ENCODE data around the gene FATE1.

Gene FATE1

GRCh38 chrX:151753313-151754046, 37.6 kb downstream of the FATE1 start:
- TF ChIP-seq EZH2 (IDR thresholded peaks at IDR 0.05; ENCODE audit: borderline replicate concordance, low read depth, low read length, severe bottlenecking) (no peak), CTCF (IDR thresholded peaks at IDR 0.05; ENCODE audit: borderline replicate concordance, extremely low read depth, low read length, poor library complexity, severe bottlenecking) (no peak)
- no peaks in the 10 kb centered on the region for H3K9me3 ChIP-seq (ENCODE audit: insufficient read depth, low read length, severe bottlenecking)
- no peak overlapping the region for H2AFZ ChIP-seq (ENCODE audit: low read depth, low read length)
- no peak overlapping the region for H3K27ac ChIP-seq (ENCODE audit: low read length)
- no peaks in the 10 kb centered on the region for H4K20me1 ChIP-seq (ENCODE audit: insufficient read depth, low read length)
- no peak overlapping the region for H3K9ac ChIP-seq (ENCODE audit: low read depth, low read length)
- no peaks in the 10 kb centered on the region for H3K36me3 ChIP-seq (ENCODE audit: insufficient read depth, low read length)
- DNase-seq = no peak
- no peak overlapping the region for H3K4me3 ChIP-seq (ENCODE audit: low read depth in 1 of 2, low read length in 2 of 2)
- no peaks in the 10 kb centered on the region for H3K27me3 ChIP-seq (ENCODE audit: insufficient read depth, low read length, poor library complexity)
- no peaks in the 10 kb centered on the region for H3K4me1 ChIP-seq (ENCODE audit: insufficient read depth, low read length)
- H3K4me2 ChIP-seq (ENCODE audit: insufficient read depth, low read length) = no peak overlapping the region
- H3K79me2 ChIP-seq (ENCODE audit: insufficient read depth, low read length) = no peaks in the 10 kb centered on the region
- ATAC-seq (ENCODE audit: insufficient read depth, low read depth) = no peak

DNA sequence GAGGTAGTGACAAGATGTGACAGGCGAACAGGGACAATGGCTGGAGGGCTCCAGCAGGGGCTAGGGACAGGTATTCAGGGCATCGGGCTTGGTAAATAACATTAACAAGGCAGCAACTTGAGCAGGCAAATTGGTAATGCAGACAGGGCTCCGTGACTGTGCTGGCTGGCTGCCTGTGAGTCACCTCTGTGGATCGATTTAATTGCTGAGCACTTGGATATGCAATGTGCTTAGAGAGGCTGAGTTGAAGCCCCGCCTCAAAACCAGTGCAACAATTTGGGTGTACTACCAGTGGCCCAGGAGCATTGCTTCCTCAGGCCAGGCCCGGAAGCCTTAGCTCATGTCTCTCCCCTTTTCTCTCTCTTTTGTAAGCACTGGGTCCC, 38.2 kb downstream of the FATE1 start:
- Histone ChIP-seq H3K27me3 (ENCODE audit: insufficient read depth, low read length, poor library complexity) (no peaks in the 10 kb centered on the region), H2AFZ (ENCODE audit: low read depth, low read length) (no peak overlapping the region), H3K4me1 (ENCODE audit: insufficient read depth, low read length) (no peaks in the 10 kb centered on the region), H3K9ac (ENCODE audit: low read depth, low read length) (no peak overlapping the region), H4K20me1 (ENCODE audit: insufficient read depth, low read length) (no peaks in the 10 kb centered on the region), H3K36me3 (ENCODE audit: insufficient read depth, low read length) (no peaks in the 10 kb centered on the region), H3K79me2 (ENCODE audit: insufficient read depth, low read length) (no peaks in the 10 kb centered on the region), H3K27ac (ENCODE audit: low read length) (no peak overlapping the region), H3K4me3 (ENCODE audit: low read depth in 1 of 2, low read length in 2 of 2) (no peak overlapping the region), H3K9me3 (ENCODE audit: insufficient read depth, low read length, severe bottlenecking) (no peaks in the 10 kb centered on the region), H3K4me2 (ENCODE audit: insufficient read depth, low read length) (no peak overlapping the region)
- ATAC-seq (ENCODE audit: insufficient read depth, low read depth) (no peak), DNase-seq (no peak)
- no peak for TF ChIP-seq EZH2 (IDR thresholded peaks at IDR 0.05; ENCODE audit: borderline replicate concordance, low read depth, low read length, severe bottlenecking)
- TF ChIP-seq CTCF (IDR thresholded peaks at IDR 0.05; ENCODE audit: borderline replicate concordance, extremely low read depth, low read length, poor library complexity, severe bottlenecking) = no peak

- H3K4me3 ChIP-seq (ENCODE audit: low read depth in 1 of 2, low read length in 2 of 2) = no peak overlapping the region
- no peaks in the 10 kb centered on the region for H3K79me2 ChIP-seq (ENCODE audit: insufficient read depth, low read length)
- H3K4me1 ChIP-seq (ENCODE audit: insufficient read depth, low read length) = no peaks in the 10 kb centered on the region
- no peak overlapping the region for H3K9ac ChIP-seq (ENCODE audit: low read depth, low read length)
- ATAC-seq (ENCODE audit: insufficient read depth, low read depth) = no peak
- H3K27ac ChIP-seq (ENCODE audit: low read length) = no peak overlapping the region
- no peaks in the 10 kb centered on the region for H3K9me3 ChIP-seq (ENCODE audit: insufficient read depth, low read length, severe bottlenecking)
- TF ChIP-seq EZH2 (IDR thresholded peaks at IDR 0.05; ENCODE audit: borderline replicate concordance, low read depth, low read length, severe bottlenecking) (no peak), CTCF (IDR thresholded peaks at IDR 0.05; ENCODE audit: borderline replicate concordance, extremely low read depth, low read length, poor library complexity, severe bottlenecking) (no peak)
- no peaks in the 10 kb centered on the region for H3K36me3 ChIP-seq (ENCODE audit: insufficient read depth, low read length)
- H4K20me1 ChIP-seq (ENCODE audit: insufficient read depth, low read length) = no peaks in the 10 kb centered on the region
- no peak overlapping the region for H3K4me2 ChIP-seq (ENCODE audit: insufficient read depth, low read length)
- no peak for DNase-seq
- no peak overlapping the region for H2AFZ ChIP-seq (ENCODE audit: low read depth, low read length)
- H3K27me3 ChIP-seq (ENCODE audit: insufficient read depth, low read length, poor library complexity) = no peaks in the 10 kb centered on the region
These were observed 38.9 kb downstream of the FATE1 start for GRCh38 chrX:151754641-151755215.
